Mammary epithelial cell (primary cell): ENCODE measurements around the gene ZNF670.

Experiments
- EZH2 ChIP-seq: IDR thresholded peaks from 2 replicates; pipeline ENCODE4 v1.6.1; 2012; ENCODE audit warnings: low read length, inconsistent platforms, borderline replicate concordance
- TF ChIP-seq, protein P1 (sequence below), 2 donors: IDR thresholded peaks in 1 of 2; conservative IDR thresholded peaks in 1 of 2; 2 replicates each; pipeline ENCODE4 v1.5.1; 2011 to 2012; ENCODE audit warnings: inconsistent platforms in 2 of 2, low read length in 2 of 2, mild to moderate bottlenecking in 2 of 2, control low read depth in 1 of 2, low read depth in 1 of 2; ENCODE audit not compliant: insufficient read depth in 1 of 2; ENCODE audit errors: extremely low read depth in 1 of 2

GRCh38 chr1:247090455-247090854 lies 11.8 kb upstream of the ZNF670 start:
- TF ChIP-seq, protein P1, sequence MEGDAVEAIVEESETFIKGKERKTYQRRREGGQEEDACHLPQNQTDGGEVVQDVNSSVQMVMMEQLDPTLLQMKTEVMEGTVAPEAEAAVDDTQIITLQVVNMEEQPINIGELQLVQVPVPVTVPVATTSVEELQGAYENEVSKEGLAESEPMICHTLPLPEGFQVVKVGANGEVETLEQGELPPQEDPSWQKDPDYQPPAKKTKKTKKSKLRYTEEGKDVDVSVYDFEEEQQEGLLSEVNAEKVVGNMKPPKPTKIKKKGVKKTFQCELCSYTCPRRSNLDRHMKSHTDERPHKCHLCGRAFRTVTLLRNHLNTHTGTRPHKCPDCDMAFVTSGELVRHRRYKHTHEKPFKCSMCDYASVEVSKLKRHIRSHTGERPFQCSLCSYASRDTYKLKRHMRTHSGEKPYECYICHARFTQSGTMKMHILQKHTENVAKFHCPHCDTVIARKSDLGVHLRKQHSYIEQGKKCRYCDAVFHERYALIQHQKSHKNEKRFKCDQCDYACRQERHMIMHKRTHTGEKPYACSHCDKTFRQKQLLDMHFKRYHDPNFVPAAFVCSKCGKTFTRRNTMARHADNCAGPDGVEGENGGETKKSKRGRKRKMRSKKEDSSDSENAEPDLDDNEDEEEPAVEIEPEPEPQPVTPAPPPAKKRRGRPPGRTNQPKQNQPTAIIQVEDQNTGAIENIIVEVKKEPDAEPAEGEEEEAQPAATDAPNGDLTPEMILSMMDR (conservative IDR thresholded peaks at IDR 0.05 in 1 of 2, IDR thresholded peaks at IDR 0.05 in 1 of 2; ENCODE audit: extremely low read depth in 1 of 2, insufficient read depth in 1 of 2, low read depth in 1 of 2, low read length in 2 of 2) = no peak
- no peak for TF ChIP-seq EZH2
